HEK293T (cell line): ENCODE data around the gene SLC39A6.

Source experiments
- ARNT ChIP-seq: fragments of 450-650 bp; IDR thresholded peaks from 2 replicates; pipeline ENCODE4 v1.6.1; 2017; ENCODE audit warnings: mild to moderate bottlenecking
- BHLHE40 ChIP-seq: fragments of 450-650 bp; IDR thresholded peaks from 2 replicates; pipeline ENCODE4 v1.6.1; 2016; ENCODE audit warnings: mild to moderate bottlenecking, moderate library complexity, borderline replicate concordance
- CTBP1 ChIP-seq: fragments of 450-650 bp; IDR thresholded peaks from 2 replicates; pipeline ENCODE4 v1.6.1; 2016; ENCODE audit warnings: borderline replicate concordance
- ELF4 ChIP-seq: fragments of 450-650 bp; IDR thresholded peaks from 2 replicates; pipeline ENCODE4 v1.6.1; 2017; ENCODE audit warnings: antibody characterized with exemption
- FOXA1 ChIP-seq: fragments of 450-650 bp; IDR thresholded peaks from 2 replicates; pipeline ENCODE4 v1.6.1; 2016; ENCODE audit warnings: mild to moderate bottlenecking
- FOXK2 ChIP-seq: fragments of 450-650 bp; IDR thresholded peaks from 2 replicates; pipeline ENCODE4 v1.6.1; 2016; ENCODE audit warnings: mild to moderate bottlenecking
- FOXM1 ChIP-seq: fragments of 450-650 bp; IDR thresholded peaks from 2 replicates; pipeline ENCODE4 v1.6.1; 2017; ENCODE audit warnings: mild to moderate bottlenecking, borderline replicate concordance
- HDGF ChIP-seq: fragments of 450-650 bp; IDR thresholded peaks from 2 replicates; pipeline ENCODE4 v1.6.1; 2017; ENCODE audit warnings: antibody characterized with exemption, borderline replicate concordance
- L3MBTL2 ChIP-seq: fragments of 450-650 bp; conservative IDR thresholded peaks from 2 replicates; pipeline ENCODE4 v1.6.1; 2016; ENCODE audit warnings: mild to moderate bottlenecking
- LEF1 ChIP-seq: fragments of 450-650 bp; IDR thresholded peaks from 2 replicates; pipeline ENCODE4 v1.6.1; 2017; ENCODE audit warnings: mild to moderate bottlenecking, borderline replicate concordance
- SP1 ChIP-seq: fragments of 450-650 bp; IDR thresholded peaks from 2 replicates; pipeline ENCODE4 v1.6.1; 2017
- SUZ12 ChIP-seq: fragments of 450-650 bp; IDR thresholded peaks from 2 replicates; pipeline ENCODE4 v1.6.1; 2016; ENCODE audit warnings: mild to moderate bottlenecking
- TARDBP ChIP-seq: fragments of 450-650 bp; IDR thresholded peaks from 2 replicates; pipeline ENCODE4 v1.6.1; 2016
- ZNF384 ChIP-seq: fragments of 450-650 bp; IDR thresholded peaks from 2 replicates; pipeline ENCODE4 v1.6.1; 2016

- no peak for TF ChIP-seq SP1
- TF ChIP-seq HDGF = no peak
- no peak for TF ChIP-seq LEF1
- TF ChIP-seq TARDBP = no peak
- no peak for TF ChIP-seq FOXK2
- TF ChIP-seq SUZ12 = no peak
- TF ChIP-seq ELF4 = no peak
- no peak for TF ChIP-seq ARNT
- no peak for TF ChIP-seq FOXA1
- no peak for TF ChIP-seq FOXM1
- TF ChIP-seq BHLHE40 = no peak
- no peak for TF ChIP-seq ZNF384
- TF ChIP-seq CTBP1 = no peak
- TF ChIP-seq L3MBTL2 = no peak
These were observed 33.1 kb downstream of the SLC39A6 start for GRCh38 chr18:36095936-36096519.
